Pons (tissue), 1 donor: Measurements from ENCODE around the gene PNPLA7.
"Not testable (repeated sequence)": the region's sequence is repeated elsewhere in the genome, so short reads cannot be mapped to it uniquely, and the experiment has no call there.

Experiments
- DNase-seq: peaks from one replicate; pipeline ENCODE4 v3.0.0-alpha.2; 2016; ENCODE audit warnings: low spot score

PNPLA7 gene

DNA sequence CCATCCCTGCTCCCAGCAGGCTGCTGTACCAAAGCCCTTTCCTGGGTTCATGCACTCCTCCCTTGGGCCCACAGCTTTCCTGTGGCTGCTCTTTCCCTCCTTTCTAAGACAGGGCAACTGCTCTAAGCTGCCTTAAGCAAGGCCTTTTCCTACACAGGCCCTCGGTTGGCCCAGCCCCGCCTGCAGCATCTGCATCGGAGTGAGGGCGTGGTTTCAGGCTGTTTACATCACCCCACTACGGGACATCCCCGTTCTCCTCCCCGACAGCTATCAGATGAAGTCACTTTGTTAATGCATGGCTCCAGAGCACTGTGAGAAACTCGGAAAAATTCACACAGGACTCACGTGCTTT, 25.1 kb upstream of the PNPLA7 start:
- peak; percentile 75 for DNase-seq

DNA sequence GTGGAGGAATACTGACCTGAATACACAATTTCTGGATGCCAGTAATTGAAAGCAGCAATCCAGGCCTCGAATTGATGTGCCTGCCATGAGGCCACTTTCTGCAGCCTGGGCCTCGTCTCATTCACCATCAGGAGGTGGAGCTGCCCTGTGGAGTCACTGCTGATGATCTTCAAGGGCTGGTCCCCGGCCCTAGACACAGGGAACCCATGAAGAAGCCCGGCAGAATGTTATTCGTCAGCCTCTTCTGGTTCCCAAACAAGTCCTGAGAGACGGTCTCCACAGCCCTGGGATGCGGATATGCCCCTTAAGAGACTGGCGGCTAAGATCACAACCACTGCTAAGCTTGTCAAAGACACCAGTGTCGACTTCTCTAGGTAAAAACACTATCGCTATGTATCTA, 24.0 kb upstream of the PNPLA7 start:
- DNase-seq, result no peak

DNA sequence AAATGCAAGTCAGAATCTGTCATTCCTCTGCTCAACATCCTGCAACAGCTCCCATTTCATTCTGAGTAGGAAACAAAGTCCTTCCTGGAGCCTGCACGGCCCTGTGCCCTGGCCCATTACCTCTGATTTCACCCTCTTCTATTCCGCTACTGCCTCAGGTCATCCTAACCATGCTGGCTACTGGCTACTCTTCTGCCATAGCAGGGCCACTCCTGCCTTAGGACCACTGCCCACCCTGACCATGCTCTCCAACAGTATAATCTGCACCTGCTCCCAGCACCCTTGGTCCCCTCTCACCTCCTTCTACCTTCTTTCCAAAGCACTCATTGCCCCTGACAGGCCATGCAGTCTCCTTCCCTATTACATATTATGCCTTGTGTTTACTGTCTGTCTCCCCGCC, 20.4 kb upstream of the PNPLA7 start:
- no peak for DNase-seq

DNA sequence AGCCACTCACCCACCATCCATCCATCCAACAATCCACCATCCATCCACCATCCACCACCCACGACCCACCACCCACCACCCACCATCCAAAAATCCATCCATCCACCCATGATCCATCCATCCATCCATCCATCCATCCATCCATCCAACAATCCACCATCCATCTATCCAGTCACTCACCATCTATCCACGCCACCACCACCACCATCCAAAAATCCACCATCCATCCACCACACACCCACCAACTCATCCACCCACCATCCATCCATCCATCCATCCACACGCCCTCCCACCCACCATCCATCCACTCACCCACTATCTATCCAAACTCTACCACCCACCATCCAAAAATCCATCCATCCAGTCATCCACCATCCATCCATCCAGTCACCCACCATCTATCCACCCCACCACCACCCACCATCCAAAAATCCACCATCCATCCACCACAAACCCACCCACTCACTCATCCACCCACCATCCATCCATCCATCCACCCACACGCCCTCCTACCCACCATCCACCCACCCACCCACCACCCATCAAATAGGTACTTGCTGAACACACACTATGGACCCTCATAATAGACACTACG, 19.5 kb upstream of the PNPLA7 start:
- DNase-seq, result no peak

DNA sequence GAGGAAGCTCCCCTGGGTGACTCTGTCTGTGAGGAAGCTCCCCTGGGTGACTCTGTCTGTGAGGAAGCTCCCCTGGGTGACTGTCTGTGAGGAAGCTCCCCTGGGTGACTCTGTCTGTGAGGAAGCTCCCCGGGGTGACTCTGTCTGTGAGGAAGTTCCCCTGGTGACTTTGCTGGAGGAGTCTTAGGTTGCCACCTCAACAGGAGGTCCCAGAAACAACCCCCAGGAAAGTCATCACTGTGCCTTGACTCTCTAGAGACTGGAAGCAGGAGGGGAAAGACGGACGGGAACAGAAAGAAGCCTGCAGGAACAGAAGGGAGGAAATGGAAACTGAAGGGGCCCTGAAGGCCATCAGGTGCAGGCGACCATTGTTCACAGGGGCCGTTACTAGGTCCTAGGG, 18.2 kb upstream of the PNPLA7 start:
- DNase-seq, result not testable (repeated sequence)

DNA sequence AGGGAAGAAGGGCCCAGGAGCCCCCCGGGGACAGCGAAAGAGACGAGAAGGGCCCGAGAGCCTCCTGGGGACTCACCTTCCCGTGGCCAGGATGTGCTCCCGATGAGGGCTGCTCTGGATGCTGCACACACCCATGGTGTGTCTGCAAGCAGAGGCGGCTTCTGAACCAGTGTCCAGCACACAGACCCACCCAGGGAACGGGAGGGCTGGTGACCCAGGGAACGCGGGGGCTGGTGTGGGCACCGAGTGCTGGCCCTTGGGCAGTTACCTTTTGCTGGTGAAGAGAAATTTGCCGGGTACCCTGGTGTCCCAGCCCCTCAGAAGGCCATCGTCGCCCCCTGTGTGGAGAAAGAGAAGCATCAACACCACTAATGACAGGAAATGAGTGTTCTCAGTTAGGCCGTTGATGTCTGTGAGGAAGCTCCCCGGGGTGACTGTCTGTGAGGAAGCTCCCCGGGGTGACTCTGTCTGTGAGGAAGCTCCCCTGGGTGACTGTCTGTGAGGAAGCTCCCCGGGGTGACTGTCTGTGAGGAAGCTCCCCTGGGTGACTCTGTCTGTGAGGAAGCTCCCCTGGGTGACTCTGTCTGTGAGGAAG, 14.7 kb upstream of the PNPLA7 start:
- no peak for DNase-seq

DNA sequence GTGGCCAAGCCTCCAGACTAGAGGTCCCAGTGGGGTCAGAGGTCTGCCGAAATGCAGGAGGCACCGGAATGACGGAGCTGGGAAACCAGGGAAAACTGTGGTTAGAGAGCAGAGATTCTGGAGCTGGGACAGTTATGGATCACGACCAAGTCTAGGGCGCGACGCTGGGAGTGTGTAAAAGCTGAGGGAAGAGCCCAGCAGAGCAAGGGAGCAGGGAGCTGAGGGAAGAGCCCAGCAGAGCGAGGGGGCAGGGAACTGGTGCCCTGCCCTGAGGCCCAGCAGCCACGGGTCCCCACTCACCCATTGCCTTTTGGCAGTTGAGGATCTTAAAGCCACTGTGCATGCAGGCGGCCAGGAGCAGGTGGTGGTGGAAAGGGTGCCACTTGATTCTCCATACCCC, 13.9 kb upstream of the PNPLA7 start:
- DNase-seq, result no peak

- no peak for DNase-seq
Observed at GRCh38 chr9:137558127-137558526, 7.9 kb upstream of the PNPLA7 start.

GRCh38 chr9:137556069-137556838, 6.1 kb upstream of the PNPLA7 start:
- no peak for DNase-seq

- no peak for DNase-seq
Observed at GRCh38 chr9:137555179-137555578, 5.0 kb upstream of the PNPLA7 start.

- no peak for DNase-seq
Observed at GRCh38 chr9:137554349-137554748, 4.1 kb upstream of the PNPLA7 start.

DNA sequence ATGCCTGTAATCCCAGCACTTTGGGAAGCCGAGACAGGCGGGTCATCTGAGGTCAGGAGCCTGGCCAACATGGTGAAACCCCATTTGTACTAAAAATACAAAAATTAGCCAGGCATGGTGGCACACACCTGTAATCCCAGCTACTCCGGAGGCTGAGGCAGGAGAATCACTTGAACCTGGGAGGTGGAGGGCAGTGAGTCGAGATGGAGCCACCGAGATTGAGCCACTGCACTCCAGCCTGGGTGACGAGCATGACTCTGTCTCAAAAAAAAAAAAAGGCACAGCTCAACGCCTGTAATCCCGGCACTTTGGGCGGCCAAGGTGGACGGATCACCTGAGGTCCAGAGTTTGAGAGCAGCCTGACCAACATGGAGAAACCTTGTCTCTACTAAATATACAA, 3.5 kb upstream of the PNPLA7 start:
- not testable (repeated sequence) for DNase-seq

DNA sequence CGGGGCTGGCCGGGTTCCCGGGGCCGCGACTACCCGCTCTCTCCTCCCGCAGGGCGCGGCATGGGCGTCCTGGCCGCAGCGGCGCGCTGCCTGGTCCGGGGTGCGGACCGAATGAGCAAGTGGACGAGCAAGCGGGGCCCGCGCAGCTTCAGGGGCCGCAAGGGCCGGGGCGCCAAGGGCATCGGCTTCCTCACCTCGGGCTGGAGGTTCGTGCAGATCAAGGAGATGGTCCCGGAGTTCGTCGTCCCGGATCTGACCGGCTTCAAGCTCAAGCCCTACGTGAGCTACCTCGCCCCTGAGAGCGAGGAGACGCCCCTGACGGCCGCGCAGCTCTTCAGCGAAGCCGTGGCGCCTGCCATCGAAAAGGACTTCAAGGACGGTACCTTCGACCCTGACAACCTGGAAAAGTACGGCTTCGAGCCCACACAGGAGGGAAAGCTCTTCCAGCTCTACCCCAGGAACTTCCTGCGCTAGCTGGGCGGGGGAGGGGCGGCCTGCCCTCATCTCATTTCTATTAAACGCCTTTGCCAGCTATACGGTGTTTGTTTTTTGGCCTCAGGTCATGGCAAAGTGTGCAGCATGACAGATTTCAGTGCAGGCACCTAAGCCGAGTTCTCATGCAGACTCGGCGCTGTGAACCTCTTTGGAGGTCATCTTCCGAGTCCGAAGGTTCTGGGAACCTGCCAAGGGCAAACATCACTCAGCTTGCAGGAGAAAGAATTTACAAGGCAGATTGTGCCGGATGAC, 2.0 kb upstream of the PNPLA7 start:
- DNase-seq, result no peak

- peak; percentile 84 for DNase-seq
Observed at GRCh38 chr9:137551264-137552021, 1.2 kb upstream of the PNPLA7 start, which contains the start of gene MRPL41. Gene MRPL41, plus strand, starts transcription at chr9:137551879. Its CDS starts 203 bp downstream, at chr9:137552082.

DNA sequence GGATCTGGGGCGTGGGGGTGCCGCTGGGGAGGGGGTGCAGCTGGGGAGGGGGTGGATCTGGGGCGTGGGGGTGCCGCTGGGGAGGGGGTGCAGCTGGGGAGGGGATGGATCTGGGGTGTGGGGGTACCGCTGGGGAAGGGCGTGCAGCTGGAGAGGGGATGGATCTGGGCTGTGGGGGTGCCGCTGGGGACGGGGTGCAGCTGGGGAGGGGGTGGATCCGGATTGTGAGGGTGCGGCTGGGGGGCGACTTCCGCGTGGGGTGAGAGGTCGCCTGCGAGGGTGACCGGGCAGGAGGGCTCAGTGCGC, 709 bp upstream of the PNPLA7 start:
- DNase-seq, result not testable (repeated sequence)

DNA sequence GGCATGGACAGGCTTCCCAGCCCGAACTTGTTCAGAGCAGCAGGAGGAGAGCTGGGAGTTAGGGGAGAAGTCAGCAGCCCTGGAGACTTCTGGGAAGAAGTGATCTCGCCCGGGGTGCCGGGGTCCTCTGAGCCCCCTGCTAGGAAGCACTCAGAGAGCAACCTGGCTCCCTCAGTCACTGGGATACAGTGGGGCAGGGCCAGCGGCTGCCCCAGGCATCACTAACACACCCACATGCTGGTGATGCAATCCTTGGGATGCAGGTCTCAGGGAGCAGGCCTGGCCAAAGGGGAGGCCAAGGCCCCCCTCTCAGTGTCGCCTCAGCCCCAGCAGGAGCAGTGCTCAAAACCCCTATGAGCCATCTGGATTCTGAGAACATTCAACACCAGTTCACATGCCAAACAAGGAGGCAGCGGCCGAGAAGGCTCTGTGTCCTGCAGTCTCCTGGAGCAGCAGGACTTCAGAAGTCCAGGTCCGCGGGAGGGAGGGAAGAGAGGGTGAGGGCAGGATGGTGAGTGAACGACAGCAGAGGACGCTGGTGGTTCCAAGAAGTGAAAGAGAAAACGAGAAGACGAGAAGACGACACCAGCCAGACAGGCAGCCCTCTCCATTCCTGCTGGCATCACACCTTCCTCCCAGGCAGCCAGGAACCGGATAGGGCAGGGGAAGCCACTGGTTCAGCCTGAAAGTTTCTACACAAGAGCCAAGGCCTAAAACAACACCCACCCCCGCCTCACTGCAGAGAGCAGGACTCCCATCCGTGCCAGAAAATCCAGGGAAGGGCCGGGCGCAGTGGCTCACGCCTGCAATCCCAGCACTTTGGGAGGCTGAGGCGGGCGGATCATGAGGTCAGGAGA, 2.3 kb downstream of the PNPLA7 start:
- DNase-seq, result no peak

GRCh38 chr9:137545123-137545522, 5.1 kb downstream of the PNPLA7 start:
- no peak for DNase-seq

DNA sequence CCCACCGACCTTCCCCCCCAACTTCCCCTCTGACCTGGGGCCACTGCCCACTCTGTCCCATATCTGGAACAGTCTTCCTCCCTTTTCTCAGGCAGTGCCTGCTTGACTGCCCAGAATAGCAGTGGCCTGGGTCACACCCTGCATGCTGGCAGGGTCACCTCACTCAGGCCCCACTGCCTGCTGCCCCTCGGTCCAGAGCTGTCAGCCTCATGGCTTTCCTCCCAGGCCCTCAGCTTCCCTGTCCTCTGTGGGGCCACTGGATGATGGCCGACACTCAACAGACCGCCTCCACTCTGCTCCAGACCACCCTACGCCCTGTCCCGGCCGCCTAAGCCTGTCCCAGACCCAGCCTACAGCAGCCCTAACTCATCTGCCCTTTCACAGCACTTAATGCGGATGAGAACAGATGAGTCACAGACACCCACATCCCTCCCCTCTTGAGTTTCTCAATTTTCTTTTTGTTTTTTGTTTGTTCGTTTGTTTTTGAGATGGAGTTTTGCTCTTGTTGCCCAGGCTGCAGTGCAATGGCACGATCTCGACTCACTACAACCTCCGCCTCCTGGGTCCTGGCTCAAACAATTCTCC, 5.9 kb downstream of the PNPLA7 start:
- DNase-seq, result no peak

DNA sequence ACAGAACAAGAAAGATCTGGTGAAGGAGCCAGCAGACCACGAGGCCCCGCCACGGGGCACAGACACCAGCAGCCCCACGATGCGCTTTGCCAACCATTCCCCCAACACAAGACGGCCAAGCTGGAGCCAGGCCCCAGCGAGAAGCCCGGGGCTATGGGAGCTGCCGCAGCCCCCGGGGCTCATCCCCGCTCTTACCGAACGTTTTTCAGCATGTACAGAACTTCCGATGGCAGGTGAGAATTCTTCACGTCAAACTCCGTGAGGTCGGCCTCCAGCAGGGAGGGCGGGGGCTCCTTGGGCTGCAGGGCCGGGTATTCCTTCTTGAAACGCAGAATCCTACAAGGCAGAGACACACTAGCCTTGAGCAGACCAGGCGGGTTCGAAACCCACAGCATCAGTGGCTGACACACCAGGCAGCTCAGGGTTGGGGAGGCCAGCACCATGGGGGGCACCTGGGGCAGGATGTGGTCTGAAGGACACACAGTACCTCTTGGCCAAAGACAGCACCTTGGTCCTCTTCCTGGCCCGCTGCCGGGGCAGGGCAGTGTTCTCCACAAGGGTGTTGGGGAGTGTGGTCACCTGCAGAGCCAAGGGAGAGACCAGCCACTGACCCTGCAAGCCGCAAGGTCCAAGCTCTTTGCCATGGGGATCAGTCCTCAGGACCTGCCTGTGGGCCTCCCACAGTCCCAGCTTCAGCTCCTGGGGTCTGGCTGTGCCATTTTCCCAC, 6.8 kb downstream of the PNPLA7 start:
- DNase-seq, result no peak

- DNase-seq, result no peak
Observed at GRCh38 chr9:137542486-137542885, 7.7 kb downstream of the PNPLA7 start.
